Breast epithelium (tissue), 4 donors: Measurements from ENCODE around the gene PDIA6. TPM values are rescaled to one million over a fixed set of nuclear protein-coding genes. Genes with fewer than 3 reads are reported as not detected.

Experiments used
- DNase-seq, 2 donors: peaks; one replicate each; pipeline ENCODE4 v3.0.0-alpha.2; 2019; ENCODE audit warnings: low spot score in 2 of 2
- H3K27ac ChIP-seq, 2 donors: fragments of 200-600 bp; sonication (generic) in 1 of 2; one replicate each; pipeline ENCODE4 v1.5.1; 2016 to 2019; ENCODE audit warnings: mild to moderate bottlenecking in 1 of 2
- H3K27me3 ChIP-seq, 2 donors: fragments of 200-600 bp; sonication (generic) in 1 of 2; one replicate each; pipeline versions ENCODE4 v1.5.1 to v1.6.0; 2017 to 2019; ENCODE audit warnings: control low read depth in 1 of 2, mild to moderate bottlenecking in 1 of 2
- H3K36me3 ChIP-seq: fragments of 200-600 bp; one replicate; pipeline ENCODE4 v1.5.1; 2019
- H3K4me1 ChIP-seq, 2 donors: fragments of 200-600 bp; sonication (generic); one replicate each; pipeline ENCODE4 v1.5.1; 2016 to 2019; ENCODE audit warnings: control low read depth in 1 of 2
- H3K4me3 ChIP-seq, 3 donors: fragments of 200-600 bp; sonication (generic); 1 replicate in 2 of 3; 2 replicates in 1 of 3; pipeline ENCODE4 v1.5.1; 2016 to 2019; ENCODE audit warnings: mild to moderate bottlenecking in 3 of 3, moderate library complexity in 2 of 3
- H3K9me3 ChIP-seq, 2 donors: fragments of 200-600 bp; sonication (generic) in 1 of 2; one replicate each; pipeline ENCODE4 v1.5.1; 2016 to 2019; ENCODE audit warnings: control low read depth in 1 of 2
- CTCF ChIP-seq, 3 donors: fragments of 450-650 bp; IDR thresholded peaks; one replicate each; pipeline ENCODE4 v1.5.1; 2016 to 2017; ENCODE audit warnings: antibody characterized with exemption in 3 of 3, mild to moderate bottlenecking in 3 of 3, moderate library complexity in 3 of 3
- POLR2A ChIP-seq: fragments of 450-650 bp; IDR thresholded peaks from one replicate; pipeline ENCODE4 v1.6.1; 2016; ENCODE audit warnings: antibody characterized with exemption, mild to moderate bottlenecking, moderate library complexity
- POLR2AphosphoS5 ChIP-seq, 3 donors: sonication (generic); formaldehyde crosslinking; IDR thresholded peaks; one replicate each; pipeline ENCODE4 v1.6.1; 2017; ENCODE audit warnings: antibody characterized with exemption in 3 of 3
- intact Hi-C: fragments of 100-400 bp; cut with DNase I; formaldehyde crosslinking; loops from one replicate; pipeline ENCODE4 v1.15.1; 2023; ENCODE audit warnings: low total_unique reads
- total RNA-seq, 3 donors: library from RNA; depleted of rRNA; stranded (reverse); fragments of >200 nt; gene quantifications; one replicate each; pipeline ENCODE4 v1.1.0, GENCODE V29; 2016

The PDIA6 gene
- total RNA-seq, 3 donors from 2014 or later: 84.7 to 118 (median 108) TPM

GRCh38 chr2:10753156-10753555 lies 59.4 kb downstream of the PDIA6 start:
- Histone ChIP-seq H3K4me3 (no peak overlapping the region), H3K27ac (no peak overlapping the region), H3K36me3 (no peaks in the 10 kb centered on the region), H3K4me1 (no peaks in the 10 kb centered on the region), H3K27me3 (no peaks in the 10 kb centered on the region), H3K9me3 (no peaks in the 10 kb centered on the region)
- TF ChIP-seq POLR2A (no peak), POLR2AphosphoS5 (IDR thresholded peaks at IDR 0.05) (no peak), CTCF (IDR thresholded peaks at IDR 0.05) (no peak)
- intact Hi-C loops: no loop called here
- DNase-seq: no peak

DNA sequence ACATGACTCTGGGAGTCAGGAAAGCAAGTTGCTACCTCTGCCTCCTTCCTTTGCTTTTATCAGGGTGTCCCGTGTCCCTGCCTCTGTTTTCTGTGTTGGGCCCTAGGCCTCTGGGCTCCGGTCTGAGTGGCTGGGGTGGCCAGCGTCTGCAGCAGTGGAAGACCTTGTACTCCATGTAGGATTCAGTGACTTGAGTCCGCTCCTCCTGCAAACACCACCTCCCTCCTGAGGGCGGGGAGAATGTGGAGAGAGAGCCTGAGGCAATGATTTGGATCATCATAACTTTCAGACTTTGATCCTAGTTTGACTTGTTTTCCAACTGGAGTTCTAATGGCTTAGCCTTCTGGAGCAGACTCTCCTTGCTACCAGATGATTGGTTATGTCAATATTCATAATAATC lies 60.3 kb downstream of the PDIA6 start:
- intact Hi-C loops: no loop called here
- no peak for TF ChIP-seq CTCF (IDR thresholded peaks at IDR 0.05)
- TF ChIP-seq POLR2A: no peak
- no peak for TF ChIP-seq POLR2AphosphoS5 (IDR thresholded peaks at IDR 0.05)
- no peak overlapping the region for H3K4me3 ChIP-seq
- no peaks in the 10 kb centered on the region for H3K36me3 ChIP-seq
- no peak for DNase-seq
- H3K27ac ChIP-seq: no peak overlapping the region
- H3K4me1 ChIP-seq: no peaks in the 10 kb centered on the region
- no peaks in the 10 kb centered on the region for H3K9me3 ChIP-seq
- H3K27me3 ChIP-seq: no peaks in the 10 kb centered on the region

GRCh38 chr2:10750610-10751009 lies 62.0 kb downstream of the PDIA6 start:
- Histone ChIP-seq H3K36me3 (no peaks in the 10 kb centered on the region), H3K9me3 (no peaks in the 10 kb centered on the region), H3K4me3 (no peak overlapping the region), H3K27ac (no peak overlapping the region), H3K27me3 (no peaks in the 10 kb centered on the region), H3K4me1 (no peaks in the 10 kb centered on the region)
- no peak for TF ChIP-seq CTCF (IDR thresholded peaks at IDR 0.05)
- no peak for TF ChIP-seq POLR2AphosphoS5 (IDR thresholded peaks at IDR 0.05)
- no peak for TF ChIP-seq POLR2A
- no peak for DNase-seq
- intact Hi-C loops: no loop called here

DNA sequence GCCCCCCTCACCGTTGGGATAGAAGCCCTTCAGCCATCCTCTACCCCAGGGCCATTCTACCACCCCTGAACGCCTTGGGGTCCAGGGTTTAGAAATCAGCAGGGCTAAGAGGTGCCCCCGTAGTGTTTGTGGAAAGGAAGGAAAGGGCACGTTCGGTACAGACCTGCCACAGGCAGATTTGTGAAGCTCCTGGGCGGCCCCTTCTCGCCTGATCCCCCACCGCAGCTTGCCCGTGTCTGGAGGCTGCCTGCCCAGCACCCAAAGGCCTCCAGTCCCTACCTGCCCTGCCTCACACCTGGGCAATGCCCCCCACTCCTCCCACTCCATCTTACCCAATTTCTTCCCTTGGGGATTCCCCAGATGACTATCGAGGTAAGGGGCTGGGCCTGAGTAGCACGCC lies 69.9 kb downstream of the PDIA6 start:
- intact Hi-C loops: no loop called here
- Histone ChIP-seq H3K4me1 (no peaks in the 10 kb centered on the region), H3K27ac (no peak overlapping the region), H3K9me3 (no peaks in the 10 kb centered on the region), H3K27me3 (no peaks in the 10 kb centered on the region), H3K36me3 (no peaks in the 10 kb centered on the region), H3K4me3 (no peak overlapping the region)
- DNase-seq: no peak
- TF ChIP-seq CTCF (IDR thresholded peaks at IDR 0.05) (no peak), POLR2AphosphoS5 (IDR thresholded peaks at IDR 0.05) (no peak), POLR2A (no peak)

- DNase-seq: no peak
- H3K9me3 ChIP-seq: no peaks in the 10 kb centered on the region
- H3K4me1 ChIP-seq: no peaks in the 10 kb centered on the region
- no peaks in the 10 kb centered on the region for H3K36me3 ChIP-seq
- no peak overlapping the region for H3K4me3 ChIP-seq
- intact Hi-C loops: no loop called here
- H3K27me3 ChIP-seq: no peaks in the 10 kb centered on the region
- no peak overlapping the region for H3K27ac ChIP-seq
- TF ChIP-seq POLR2A (no peak), POLR2AphosphoS5 (IDR thresholded peaks at IDR 0.05) (no peak), CTCF (IDR thresholded peaks at IDR 0.05) (no peak)
These were observed 71.4 kb downstream of the PDIA6 start for GRCh38 chr2:10741139-10741538.
